Activated T-helper 9 cell treated with anti-CD3 and anti-CD28 coated beads, Interleukin-2, amount 50 U/mL, for 16 hours (primary cell): Measurements from ENCODE around the gene IDH3B.

ENCODE experiments used
- DNase-seq: peaks from one replicate; pipeline ENCODE4 v3.0.0-alpha.2; 2020; ENCODE audit warnings: low read depth

The IDH3B gene

DNA sequence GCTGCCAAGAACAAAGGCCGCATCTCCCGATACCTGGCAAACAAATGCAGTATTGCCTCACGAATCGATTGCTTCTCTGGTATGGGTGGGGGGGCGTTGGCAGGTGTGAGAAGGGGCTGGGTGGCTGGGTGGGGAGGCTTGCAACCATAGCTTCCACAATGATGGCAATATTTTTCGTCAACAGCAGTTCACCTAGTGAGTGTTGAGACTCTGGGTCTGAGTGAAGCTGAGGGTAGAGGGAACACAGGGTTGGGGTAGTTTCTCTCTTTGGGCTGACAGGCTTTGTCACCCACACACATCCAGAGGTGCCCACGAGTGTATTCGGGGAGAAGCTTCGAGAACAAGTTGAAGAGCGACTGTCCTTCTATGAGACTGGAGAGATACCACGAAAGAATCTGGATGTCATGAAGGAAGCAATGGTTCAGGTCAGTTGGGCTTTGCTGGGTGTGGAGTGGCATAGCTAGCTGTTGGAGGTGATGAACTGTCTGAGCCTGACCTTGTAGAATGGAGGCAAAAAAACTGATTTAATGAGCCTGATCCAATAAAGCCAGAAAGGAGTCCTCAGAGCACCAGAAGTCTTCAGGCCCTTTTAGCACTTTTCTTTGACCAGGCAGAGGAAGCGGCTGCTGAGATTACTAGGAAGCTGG lies 7.4 kb downstream of the IDH3B start:
- no peak for DNase-seq

DNA sequence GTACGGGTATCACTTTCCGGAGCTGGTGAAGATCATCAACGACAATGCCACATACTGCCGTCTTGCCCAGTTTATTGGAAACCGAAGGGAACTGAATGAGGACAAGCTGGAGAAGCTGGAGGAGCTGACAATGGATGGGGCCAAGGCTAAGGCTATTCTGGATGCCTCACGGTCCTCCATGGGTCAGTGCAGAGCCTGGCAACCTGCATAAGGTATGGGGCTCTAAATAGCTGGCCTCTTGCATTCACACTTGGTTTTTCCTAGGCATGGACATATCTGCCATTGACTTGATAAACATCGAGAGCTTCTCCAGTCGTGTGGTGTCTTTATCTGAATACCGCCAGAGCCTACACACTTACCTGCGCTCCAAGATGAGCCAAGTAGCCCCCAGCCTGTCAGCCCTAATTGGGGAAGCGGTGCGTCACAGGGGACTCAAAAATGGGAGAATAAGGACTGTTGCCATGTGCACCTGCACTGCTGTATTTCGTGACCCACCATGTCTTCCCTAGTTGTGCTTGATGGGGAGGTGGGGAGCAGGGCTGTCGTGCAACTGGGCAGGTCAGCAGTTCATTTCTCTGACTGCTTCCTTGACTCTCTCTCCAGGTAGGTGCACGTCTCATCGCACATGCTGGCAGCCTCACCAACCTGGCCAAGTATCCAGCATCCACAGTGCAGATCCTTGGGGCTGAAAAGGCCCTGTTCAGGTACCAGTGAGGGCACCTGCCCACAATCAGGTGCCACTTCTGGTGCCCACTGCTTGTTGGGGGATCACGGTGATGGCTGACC lies 8.5 kb downstream of the IDH3B start:
- no peak for DNase-seq

DNA sequence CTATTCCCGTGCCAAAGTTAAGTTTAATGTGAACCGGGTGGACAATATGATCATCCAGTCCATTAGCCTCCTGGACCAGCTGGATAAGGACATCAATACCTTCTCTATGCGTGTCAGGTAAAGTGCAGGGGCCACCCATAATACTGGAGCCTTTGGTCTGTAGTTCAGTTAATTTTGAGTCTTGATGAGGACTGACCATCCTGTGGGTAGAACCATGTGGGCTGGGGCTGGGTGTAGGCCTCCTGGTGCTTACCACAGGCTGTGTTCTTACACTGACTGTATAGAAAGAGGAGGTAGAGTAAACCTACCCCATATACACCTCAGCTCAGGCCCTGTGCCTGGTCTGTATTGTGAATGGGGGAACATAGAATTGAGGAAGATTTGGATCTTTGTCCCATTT lies 9.2 kb downstream of the IDH3B start:
- no peak for DNase-seq

DNA sequence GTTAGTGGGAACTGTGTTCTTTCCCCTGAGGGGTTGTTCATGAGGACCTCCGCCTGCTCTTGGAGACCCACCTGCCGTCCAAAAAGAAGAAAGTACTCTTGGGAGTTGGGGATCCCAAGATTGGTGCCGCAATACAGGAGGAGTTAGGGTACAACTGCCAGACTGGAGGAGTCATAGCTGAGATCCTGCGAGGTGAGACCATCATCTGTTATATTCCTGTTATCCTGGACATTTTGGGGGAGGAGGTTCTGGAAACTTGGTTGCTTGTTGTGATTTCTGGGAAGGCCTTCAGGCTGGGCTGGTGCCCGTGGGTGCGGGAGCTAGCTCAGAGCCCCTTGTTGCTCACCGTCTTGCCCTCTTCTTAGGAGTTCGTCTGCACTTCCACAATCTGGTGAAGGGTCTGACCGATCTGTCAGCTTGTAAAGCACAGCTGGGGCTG lies 9.6 kb downstream of the IDH3B start:
- DNase-seq: no peak

DNA sequence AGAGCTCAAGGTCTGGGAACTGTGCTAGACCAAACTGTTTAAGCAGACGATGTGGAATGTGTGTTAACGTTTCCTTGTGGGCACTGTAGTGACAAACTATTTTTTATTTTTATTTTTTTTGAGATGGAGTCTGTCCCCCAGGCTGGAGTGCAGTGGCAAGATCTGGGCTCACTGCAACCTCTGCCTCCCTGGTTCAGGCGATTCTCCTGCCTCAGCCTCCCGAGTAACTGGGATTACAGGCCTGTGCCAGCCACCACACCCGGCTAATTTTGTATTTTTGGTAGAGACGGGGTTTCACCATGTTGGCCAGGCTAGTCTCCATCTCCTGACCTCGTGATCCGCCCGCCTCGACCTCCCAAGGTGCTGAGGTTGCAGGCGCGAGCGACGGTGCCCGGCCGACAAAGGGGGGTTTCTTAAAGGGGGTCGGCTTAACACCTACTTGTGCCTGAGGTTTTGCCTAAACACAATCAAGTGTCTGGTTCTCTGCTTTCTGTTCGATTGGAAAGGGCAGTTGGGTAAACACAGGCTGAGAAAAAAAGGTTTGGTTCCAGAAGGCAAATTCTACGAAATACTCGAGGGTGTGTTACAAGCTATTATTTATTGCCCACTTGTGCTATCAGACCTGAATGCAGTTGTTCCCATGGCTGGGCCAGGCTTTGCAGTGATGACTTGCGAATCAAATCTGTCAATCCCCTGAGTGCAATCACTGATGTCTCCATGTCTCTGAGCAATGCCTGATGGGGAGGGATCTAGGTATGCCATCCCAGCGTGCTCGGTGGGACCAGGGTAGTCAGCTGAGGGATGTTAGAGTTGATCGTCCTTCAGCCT lies 10.2 kb downstream of the IDH3B start:
- DNase-seq: no peak

DNA sequence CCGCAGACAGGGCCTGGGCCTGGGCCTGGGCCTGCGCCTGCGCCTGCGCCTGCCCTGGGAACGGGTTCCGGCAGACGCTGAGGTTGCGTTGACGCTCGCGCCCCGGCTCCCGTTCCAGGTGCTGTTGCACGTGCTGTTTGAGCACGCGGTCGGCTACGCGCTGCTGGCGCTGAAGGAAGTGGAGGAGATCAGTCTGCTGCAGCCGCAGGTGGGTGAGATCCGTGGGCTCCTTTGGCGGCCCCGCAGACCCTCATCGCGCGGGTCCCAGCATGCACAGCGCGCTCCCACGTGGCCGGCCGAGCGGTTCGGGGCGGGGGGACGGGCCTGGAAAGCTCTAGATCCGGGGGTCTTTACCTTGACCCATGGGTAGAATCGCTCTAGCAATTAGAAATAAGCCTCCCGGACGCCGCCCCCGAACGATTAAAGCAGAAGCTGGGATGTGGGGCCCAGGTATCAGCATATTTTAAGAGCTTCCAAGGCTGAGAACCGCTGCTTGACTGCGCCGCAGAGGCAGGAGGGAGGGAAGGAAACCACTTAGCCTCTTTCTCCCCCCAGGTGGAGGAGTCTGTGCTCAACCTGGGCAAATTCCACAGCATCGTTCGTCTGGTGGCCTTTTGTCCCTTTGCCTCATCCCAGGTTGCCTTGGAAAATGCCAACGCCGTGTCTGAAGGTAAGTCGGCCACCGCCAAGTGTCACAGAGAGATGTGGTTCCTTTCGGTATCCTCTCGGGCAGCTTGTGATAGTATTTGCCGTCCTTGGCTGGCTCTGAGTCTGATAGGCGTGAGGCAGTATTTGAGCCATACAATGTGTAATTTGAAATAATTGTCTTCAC lies 11.1 kb downstream of the IDH3B start:
- no peak for DNase-seq

DNA sequence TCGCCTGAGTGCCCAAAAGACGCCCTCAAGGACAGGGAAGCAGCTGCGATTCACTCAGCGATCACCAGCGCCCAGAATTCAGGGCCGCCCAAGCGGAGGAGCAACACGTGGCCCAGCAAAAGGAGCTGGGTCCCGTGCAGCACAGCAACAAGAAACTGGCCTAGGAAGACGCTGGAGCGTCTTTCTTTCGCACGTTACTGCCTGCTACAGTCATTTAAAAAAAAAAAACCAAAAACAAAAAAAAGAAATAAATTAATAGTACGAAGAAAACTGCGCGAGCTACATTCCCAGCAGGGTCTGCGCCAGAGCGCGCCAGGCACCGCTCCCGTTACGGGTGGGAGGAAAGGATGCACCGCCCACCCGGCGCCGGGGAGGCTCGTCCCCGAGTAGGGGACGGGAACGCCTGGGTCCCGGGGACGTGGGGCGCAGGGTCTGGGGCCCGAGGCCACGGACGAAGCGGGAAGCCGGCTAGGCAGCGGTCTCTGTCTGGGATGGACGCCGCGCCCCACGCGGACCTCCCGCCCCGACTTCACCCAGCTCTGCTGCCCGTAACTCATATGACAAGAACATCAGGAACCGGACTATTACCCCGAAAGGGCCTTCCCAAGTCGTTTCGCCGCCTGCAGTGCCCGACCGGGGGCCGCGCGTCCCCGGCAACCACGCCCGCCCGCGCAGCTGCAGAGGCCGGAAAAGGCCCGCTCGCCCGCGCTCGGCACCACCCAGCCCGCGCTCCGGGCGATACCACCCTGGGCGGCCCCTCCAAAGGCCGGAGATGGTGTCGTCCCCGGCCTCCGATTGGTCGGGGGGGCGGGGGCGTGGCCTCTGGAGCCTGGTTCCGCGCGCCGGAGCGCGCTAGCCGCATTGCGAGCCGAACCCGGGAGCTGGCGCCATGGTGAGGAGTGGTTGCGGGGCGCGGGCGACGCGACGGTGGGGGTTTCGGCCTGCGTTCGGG lies 12.0 kb downstream of the IDH3B start, which contains the start of gene NOP56:
Gene NOP56 (plus strand): TSS at position 861 of the 952 bp plus-strand sequence. CDS start 29 bp downstream, at position 890.
- DNase-seq: peak; percentile 91

DNA sequence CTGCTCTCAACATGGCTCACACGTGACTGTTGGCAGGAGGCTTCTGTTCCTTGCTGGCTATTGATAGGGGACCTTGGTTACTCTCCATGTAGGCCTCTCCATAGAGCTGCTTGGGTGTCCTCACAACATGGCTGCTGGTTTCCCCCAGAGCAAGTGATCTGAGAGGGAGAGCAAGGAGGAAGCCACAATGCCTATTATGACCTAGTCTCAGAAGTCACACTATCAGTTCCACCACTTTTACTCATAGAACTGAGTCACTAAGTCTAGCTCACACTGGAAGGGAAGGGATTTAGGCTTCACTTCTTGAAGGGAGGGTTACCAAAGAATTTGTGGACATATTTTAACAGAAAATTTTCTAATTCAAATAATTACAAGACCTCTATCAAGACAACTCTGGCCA lies 20.3 kb downstream of the IDH3B start:
- no peak for DNase-seq

DNA sequence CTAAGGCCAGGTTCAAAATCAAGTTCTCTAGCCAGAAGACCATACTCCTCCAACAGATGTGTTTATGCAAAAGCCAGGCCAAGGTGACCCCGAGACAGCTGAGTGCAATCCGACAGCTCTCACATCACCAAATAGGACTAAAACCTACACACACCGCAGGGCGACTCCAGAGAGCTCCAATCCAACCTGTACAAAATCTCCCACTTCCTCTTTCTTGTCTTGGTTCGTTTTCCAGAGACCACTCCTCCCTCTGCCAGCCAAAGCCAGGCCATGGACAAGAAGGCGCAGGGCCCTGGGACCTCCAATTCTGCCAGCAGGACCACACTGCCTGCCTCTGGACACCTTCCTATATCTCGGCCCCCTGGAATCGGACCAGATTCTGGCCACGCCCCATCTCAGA lies 23.1 kb downstream of the IDH3B start:
- DNase-seq: no peak

DNA sequence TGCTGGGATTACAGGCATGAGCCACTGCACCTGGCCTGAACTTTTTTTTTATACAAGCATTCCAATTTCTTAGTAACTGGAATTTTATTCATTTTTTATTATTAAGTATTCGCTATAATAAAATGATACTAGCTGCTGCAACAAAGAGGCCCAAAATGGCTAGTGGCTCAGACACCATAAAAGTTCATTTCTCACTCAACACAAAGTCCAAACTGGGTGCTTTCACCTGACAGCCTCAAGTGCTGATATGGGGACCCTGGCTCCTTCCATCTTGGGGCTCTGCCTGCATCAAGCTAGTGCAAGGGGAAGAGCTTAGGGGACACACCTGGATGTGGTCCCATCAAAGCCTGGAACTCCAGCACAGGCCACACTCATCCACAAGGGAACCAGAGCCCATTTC lies 23.8 kb downstream of the IDH3B start:
- no peak for DNase-seq

DNA sequence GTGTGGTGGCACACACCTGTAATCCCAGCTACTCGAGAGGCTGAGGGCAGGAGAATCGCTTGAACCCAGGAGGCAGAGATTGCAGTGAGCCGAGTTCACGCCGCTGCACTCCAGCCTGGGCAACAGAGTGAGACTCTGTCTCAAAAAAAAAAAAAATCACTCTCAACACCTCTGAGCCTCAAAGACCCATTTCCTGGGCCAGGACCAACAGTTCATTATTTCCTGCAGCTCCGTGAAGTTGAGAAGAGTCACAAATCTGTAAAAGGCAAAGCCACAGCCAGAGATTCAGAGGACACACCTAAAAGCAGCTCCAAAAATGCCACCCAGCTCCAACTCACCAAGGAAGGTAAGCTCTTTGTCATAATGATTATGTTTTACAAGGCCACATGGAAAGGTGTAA lies 26.8 kb downstream of the IDH3B start:
- no peak for DNase-seq

DNA sequence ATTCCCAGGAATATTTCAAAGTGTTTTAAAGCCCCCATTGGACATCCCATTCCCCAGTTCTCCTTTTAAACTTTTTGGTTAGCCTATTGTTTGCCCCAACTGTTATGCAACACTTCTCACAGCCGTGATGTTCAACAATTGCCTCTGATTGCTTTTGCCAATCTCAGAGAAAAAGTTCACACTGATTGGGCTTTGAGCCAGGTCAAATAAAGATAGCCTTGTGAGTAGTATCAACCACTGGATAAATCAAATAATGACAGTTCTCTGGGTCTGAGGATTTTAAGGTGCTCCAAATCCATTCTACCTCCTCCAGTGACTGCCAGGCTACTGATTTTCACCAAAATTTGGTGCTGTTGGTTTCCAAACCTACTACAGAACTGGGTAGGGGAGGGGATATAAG lies 30.6 kb downstream of the IDH3B start:
- DNase-seq: no peak

DNA sequence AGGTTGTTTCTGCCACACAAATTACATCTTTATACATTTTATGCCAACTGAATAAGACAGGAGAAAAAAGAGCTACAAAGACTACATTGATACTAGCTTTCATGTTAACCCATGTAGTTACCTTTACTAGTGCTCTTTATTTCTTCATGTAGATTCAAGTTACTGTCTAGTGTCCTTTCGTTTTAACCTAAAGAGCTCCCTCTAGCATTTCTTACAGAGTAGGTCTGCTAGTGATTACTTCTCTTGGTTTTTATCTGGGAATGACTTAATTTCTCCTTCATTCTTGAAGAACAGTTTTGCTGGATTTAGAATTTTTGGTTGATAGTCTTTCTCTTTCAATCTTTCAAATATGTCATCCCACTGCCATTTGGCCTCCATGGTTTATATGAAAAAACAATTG lies 32.8 kb downstream of the IDH3B start:
- DNase-seq: no peak

DNA sequence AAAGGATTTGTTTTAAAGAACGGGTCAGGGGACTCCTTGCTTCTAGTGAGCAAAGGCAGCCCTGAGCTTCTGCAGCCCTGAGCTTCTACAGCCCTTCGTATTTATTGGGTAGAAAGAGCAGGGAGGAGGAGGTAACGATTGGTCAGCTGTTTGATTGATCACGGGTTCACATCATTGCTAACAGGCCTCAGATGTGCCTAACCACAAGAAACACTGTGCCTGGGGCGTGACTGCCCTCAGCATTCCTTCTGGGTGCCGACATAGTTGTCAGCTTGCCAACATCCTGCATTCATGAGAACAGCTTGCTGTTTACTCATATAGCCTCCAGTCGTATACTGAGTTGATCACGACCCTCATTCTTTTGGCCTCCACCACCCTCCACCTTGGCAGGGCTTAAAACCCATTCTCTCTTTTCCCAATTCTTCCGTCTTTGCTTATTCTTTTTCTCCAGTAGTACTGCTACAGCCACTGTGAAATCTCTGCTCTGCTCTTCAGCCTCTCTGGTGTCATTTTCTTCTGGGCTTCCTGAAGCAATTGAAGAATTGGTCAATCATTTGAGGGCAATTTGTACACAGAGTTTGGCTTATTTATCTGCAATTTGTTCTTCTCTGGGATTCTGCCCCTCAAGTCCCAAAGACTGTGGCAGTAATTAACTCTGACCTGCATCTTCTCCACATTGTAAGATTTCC lies 37.0 kb downstream of the IDH3B start:
- no peak for DNase-seq

DNA sequence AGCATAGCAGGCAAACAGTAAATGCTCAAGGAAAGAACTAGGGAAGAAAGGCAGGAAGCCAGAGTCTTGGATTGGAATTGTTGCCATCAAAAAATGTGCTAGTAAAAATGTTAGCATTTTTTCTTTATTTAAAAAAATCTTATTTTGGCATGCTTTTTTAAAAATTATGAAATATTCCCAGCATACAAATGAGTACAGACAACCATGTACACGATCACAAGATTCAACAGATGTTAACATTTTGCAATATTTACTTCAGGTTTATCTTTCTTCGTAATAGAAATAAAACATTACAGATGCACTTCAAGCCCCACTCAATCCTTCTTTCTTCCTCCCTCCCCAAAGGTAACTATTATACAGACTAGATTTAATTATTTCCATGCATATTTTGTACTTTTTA lies 39.0 kb downstream of the IDH3B start:
- no peak for DNase-seq

DNA sequence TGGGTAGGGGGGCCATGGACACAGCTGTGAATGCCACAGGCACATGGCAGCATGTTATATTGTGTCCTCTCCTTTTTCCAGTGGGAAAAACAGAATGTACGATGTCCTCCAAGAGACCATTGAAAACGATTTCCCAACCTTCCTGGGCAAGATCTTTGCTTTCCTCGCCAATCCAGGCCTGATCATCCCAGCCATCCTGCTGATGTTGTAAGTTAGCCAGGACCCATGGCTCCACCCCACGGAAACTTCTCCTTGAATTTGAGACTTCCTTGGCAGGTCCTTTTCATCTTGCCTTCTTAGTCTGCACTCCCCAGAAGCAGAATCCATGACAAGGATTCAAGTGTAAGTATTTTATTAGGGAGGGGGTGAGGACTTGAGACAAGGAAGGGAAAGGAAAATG lies 39.8 kb downstream of the IDH3B start:
- DNase-seq: no peak

DNA sequence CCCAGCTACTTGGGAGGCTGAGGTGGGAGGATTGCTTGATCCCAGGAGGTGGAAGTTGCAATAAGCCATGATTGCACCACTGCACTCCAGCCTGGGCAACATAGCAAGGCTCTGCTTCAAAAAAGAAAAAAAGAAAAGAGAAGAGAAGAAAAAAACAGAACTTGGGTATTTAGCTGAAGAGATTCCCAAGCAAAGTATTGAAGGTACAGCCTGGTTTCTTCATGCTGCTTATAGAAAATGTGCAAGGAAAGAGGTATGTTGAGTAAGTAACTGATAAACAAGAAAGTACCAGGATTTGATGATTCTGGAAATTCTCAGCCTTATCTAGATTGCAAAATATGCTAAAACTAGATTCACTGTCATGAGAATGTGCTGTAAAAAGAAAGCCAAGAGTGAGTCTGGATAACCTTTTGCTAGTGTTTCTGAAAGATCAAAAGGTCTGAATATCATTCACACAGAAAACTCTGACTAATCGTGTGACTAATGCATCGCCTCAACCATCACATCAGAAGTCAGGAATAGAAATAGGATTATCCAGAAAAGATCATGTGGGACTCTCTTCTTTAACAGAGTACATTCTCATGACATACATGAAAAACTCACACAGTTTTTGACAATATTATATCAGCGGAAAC lies 43.9 kb downstream of the IDH3B start:
- no peak for DNase-seq

DNA sequence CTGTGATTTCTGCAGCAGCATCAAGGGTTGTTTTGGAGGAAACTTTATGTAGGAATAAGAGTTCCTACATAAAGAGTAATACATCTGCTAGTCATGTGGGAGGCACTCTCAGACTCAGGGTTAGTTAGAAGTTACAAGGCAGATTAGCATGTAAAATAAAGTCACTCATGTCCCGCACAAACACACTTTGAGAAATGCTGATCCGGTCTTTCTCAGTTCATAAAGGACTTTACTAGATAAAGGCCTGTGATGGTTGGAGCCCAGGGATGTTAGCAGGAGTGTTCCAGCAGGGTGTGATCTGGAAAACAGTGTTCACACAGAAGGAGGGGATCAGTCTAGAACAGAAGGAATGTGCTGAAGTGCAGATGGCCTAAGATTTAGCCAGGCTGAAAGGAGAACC lies 44.7 kb downstream of the IDH3B start:
- no peak for DNase-seq

DNA sequence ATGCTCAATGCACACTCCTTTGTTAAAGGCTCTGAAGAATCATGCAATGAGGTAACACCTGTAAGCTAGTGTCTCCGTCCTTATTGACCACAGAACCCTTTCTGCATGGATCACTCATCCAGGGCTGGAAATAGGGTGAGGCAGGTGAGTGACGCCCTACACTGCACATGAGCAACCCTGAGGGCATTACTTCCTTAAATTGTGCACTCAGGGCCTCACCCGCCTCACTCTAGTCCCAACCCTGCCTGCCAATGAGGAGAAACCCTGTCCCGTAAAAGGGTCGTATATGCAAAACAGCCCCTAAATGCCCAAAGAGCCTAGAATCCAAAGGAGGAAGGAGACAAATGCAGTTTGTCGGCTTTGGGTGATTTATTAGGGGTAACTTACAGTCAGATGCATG lies 45.2 kb downstream of the IDH3B start:
- DNase-seq: no peak
